AG08395 (cell line): ENCODE results near the gene PARP3.

Experiments
- DNase-seq: peaks from one replicate; pipeline ENCODE4 v3.0.0; 2012; ENCODE audit warnings: mixed read lengths, low spot score

Gene PARP3

GRCh38 chr3:51966922-51967383 lies 24.8 kb downstream of the PARP3 start:
- no peak for DNase-seq

DNA sequence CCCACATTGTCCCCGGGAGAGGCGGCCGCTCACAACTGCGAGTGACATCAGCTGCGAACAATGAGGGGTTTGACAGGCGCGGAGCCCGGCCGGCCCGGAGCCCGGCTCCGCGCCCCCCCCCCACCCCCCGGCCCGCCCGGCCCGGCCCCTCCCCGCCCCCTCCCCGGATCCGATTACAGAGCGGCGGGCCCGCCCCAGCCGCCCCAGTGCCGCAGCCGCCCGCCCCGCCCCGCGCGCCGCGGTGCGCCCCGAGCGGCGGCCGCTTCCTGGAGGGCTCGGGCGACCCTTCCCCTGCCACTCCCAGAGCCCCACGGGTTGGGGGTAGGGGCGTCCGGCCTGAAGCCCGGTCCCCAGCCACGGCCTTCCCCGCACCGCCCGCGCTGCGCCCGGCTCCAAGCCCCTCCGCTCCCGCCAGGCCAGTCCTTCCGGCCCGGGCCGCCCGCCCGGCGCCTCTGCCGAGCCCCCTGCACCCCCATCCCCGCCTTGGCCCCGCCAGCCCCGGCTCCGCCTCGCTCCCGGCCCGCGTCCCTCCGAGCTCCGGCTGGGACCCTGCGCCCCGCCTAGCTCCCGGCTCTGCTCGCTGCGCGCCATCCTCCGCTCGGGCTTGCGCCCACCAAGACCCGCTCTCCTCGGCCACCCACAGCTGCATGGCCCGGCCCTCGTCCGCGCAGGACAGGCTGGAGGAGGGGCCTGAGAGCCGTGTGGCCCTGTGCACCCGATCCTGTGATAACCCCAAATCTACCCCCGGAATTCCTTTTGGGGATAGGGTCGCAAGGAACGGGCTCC lies 25.4 kb downstream of the PARP3 start, which contains the start of gene PCBP4:
TSS of gene PCBP4 (minus strand) at position 71 of the 786 bp plus-strand sequence. CDS start 6,214 bp downstream, outside the sequence.
- peak; percentile 84 for DNase-seq

GRCh38 chr3:51968170-51968775 lies 26.1 kb downstream of the PARP3 start:
- DNase-seq = no peak

- DNase-seq = no peak
These were observed 26.9 kb downstream of the PARP3 start for GRCh38 chr3:51968883-51969678.

DNA sequence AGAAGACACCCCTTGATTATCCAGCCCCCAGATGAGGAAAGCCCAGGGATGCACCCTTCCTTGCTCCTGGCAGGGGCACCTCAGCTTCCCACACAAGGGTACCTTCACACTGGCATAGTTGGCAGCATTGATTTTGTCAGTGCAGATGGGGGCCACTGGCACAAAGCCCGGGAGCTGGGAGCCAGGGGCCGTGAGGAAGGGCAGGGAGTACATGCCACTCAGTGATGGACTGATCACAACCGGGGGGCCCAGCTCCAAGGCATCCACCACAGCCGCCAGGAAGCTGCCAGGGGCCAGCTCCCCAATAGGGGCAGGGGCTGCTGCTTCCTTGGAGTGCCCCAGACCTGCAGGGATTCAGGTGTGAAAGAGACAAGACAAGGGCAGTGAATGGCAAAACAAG lies 27.7 kb downstream of the PARP3 start:
- no peak for DNase-seq

- no peak for DNase-seq
These were observed 28.6 kb downstream of the PARP3 start for GRCh38 chr3:51970606-51971300.

- no peak for DNase-seq
These were observed 29.2 kb downstream of the PARP3 start for GRCh38 chr3:51971350-51971749.

GRCh38 chr3:51974277-51974962 lies 32.3 kb downstream of the PARP3 start:
- no peak for DNase-seq

DNA sequence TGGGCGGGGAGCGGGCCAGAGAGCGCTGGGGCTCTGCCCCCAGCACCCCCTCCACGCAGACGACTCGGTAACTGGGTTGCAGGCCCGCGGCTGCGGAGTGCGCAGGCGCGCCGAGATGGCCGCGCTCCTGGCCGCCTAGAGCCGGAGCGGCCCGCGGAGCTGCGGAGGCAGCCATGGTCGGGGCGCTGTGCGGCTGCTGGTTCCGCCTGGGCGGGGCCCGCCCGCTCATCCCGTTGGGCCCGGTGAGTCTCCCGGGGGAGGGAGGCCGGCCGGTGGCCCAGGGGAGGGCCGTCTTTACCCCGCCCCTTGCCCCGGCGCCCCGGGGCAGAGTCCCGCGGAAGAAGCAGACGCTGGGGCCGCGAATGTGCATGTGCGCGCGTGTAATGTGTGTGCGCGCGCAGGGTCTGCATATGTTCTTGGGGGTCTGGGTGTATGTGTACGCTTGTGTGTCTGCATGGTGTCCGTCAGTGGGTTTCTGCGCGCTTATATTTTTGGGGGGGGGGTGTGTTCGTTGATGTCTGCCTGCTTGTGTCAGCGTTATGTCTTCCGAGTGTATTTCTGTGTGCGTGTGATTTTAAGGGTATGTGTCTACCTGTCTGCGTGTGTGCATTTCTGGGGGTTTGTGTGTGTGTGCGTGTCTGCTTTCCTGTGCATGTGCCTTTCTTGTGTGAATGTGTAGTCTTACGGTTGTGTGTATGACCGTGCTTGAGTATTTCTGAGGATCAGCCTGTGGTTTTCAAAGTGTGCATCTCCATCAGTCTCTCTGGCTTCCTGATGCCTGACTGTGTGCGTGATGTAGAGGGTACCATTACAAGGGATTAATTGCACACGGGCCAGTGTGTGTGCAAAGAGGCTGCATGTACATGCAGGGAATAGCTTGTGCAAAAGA lies 33.0 kb downstream of the PARP3 start, which contains the start of gene ABHD14A:
TSS of gene ABHD14A (plus strand) at position 102 of the 889 bp plus-strand sequence. CDS start at position 174, 72 bp downstream.
- peak; percentile 92 for DNase-seq

DNA sequence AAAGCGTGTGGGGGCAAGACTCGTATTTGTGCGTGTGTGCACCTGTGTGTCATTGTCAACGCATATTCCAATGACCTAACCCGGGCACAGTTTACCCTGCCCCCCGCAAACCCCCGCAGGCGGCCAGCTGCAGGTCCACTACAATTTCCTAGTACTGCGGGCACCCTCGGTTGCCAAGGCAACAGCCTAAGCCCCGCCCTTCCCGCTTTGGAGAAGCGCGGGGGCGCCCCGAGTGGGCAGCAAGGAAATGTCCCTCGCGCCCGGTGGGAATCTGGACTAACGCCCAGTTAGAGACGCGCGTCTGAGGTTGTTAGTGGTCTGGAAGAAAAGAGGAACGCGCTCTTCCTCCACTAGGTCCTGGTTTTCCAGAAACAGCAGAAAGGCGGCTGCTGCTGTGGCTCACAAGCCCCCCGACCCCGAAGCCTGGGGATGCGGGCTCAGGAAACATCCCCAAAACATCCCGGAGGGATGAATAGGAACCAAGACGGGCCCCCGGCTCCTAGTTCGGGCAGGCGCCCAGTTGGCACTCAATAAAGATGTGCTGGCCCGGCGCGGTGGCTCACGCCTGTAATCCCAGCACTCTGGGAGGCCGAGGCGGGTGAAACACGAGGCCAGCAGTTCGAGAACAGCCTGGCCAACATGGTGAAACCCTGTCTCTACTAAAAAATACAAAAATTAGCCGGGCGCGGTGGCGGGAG lies 33.8 kb downstream of the PARP3 start:
- DNase-seq = peak; percentile 67

- DNase-seq = no peak
These were observed 35.4 kb downstream of the PARP3 start for GRCh38 chr3:51977446-51978142.

DNA sequence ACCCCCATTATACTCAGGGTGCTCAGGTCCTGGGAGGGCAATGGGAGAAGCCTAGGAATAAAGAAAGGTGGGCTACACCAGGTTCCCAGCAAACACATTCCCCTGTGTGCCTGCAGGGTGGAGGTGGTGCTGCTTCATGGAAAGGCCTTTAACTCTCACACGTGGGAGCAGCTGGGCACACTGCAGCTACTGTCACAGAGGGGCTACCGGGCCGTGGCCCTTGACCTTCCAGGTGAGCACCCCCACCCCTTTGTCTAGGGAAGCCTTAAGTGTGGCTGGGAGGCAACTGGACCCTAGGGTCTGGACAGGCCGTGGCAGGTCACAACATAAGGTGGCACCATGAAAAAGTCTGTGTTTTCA lies 36.0 kb downstream of the PARP3 start:
- no peak for DNase-seq

DNA sequence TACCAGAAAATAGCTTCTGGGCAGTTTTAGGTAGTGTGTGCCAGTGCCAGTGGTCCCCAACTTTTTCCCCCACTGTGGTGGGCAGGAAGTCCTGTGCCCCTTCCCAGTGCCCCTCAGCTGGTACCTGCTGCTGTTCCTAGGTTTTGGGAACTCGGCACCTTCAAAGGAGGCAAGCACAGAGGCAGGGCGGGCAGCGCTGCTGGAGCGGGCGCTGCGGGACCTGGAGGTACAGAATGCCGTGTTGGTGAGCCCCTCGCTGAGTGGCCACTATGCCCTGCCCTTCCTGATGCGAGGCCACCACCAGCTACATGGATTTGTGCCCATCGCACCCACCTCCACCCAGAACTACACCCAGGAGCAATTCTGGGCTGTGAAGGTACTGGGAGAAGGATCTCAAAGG lies 38.1 kb downstream of the PARP3 start:
- no peak for DNase-seq

- DNase-seq = no peak
These were observed 40.2 kb downstream of the PARP3 start for GRCh38 chr3:51982352-51982837.

DNA sequence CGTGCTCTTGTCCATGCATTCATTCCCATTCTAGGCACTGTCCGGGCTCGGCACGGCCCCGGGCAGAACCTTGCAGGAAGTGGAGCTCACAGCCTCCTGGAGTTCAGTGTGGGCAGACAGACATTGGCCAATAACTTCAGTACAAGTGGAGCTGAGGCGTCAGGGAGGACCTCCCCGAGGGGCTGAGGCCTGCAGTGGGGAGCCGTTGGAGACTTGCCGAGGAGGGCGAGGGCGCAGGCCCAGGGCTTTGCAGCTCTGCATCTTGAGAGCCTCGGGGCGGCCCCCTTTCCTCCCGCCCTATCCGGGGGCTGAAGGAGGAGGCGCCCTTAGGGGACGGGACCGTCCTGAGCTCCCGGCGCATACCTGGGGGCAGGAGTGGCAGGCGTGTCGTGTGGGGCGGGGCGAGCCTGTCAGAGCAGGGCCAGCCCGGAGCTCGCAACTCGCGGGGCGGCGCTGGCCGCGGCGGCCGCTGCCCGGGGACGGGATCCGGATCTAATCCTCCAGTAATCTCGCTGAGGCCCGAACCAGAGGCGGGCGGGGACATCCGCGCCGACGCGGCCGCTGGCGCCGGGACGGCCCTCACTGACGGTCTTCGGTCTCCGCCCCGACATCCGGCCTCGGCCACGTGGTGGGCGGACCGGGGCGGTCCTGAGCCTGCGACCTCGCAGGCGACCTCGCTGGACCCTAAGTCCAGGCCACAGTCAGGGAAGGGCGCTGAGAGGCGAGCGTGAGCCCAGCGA lies 40.8 kb downstream of the PARP3 start, which contains the start of gene ACY1:
TSS of gene ACY1 (plus strand) at position 698 of the 740 bp plus-strand sequence. CDS start 530 bp downstream, outside the sequence.
- DNase-seq = peak; percentile 98

DNA sequence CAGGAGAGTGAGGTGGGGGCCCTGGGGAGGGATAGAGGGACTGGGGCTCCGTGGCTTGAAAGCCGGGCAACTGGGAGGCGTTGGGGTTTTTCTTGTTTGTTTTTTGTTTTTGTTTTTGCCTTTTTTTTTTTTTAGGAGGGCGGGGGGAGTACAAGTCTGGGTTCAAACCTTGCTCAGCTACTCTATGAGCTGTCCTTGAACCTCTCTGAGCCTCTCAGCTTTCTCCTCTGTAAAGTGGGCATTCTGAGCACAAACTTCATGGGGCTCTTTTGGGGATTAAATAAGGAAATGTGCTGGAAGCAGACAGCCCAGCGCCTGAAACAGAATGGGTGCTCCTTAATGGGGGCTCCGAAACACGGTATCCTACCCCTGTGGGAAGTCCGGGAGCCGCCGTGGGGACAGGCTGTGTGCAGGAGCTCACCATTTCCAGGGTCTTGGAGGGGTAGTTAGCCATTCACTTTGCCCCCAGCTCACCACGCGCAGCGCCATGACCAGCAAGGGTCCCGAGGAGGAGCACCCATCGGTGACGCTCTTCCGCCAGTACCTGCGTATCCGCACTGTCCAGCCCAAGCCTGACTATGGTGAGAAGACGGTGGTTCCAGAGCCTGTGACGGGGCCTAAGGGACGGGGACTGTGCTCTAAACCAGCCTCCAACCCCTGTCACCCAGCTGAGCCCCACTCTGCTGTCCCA lies 41.6 kb downstream of the PARP3 start:
- no peak for DNase-seq

- no peak for DNase-seq
These were observed 42.1 kb downstream of the PARP3 start for GRCh38 chr3:51984269-51984647.
